GM21367 (cell line): ENCODE measurements around the gene ZDHHC13.

Experiments used
- ATAC-seq: cut with Tn5 transposase; IDR thresholded peaks from one replicate; pipeline ENCODE4 v1.9.1; 2021; ENCODE audit not compliant: unreplicated experiment

ZDHHC13 gene

DNA sequence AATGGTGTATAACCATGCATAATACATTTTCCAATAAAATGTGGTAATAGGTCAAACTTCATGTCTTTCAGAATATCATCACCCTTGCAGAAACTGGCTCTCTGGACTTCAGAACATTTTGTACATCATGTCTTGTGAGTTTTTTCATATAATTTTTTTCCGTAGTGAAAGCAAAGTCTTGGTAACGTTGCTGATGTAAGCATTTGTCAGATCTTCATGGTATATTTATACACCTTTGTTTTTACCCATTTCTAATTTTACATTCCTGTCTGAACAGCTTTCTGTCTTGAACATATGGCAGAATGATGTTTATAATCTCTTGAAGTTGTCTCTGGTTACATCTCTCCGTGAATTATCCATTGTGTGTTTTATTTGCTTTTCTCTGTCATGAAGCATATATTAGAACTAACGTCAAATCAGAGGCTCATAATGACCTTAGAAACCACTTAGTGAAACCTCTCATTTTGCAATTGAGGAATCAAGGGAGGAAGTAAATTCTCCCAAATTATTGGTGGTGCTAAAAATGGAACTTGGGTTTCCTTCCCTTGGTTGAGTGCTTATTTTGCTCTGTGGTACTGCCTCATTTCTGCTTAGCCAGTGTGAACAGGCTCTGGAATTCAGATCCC lies 47.4 kb downstream of the ZDHHC13 start:
- ATAC-seq: no peak

DNA sequence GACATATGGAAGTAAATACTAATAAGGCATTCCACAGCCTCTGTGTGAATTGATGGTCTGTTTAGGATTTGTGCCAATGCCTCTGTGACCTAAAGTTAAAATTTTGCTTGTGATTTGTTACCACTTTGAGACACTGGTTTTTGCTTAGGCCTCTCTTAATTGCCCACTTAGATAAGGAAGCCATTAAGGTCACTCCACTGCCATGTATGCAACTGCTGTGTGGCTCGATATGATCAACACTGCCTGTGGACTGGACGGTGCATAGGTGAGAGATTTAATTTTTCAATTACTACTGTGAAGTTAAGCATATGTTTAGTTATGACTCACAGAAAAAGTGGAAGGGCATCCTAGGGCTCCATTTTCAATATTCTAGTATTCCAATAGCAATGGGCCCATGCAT lies 47.9 kb downstream of the ZDHHC13 start:
- ATAC-seq: no peak

- no peak for ATAC-seq
Measured at GRCh38 chr11:19168090-19168489, 51.1 kb downstream of the ZDHHC13 start.

GRCh38 chr11:19173004-19173689 lies 56.2 kb downstream of the ZDHHC13 start:
- no peak for ATAC-seq

DNA sequence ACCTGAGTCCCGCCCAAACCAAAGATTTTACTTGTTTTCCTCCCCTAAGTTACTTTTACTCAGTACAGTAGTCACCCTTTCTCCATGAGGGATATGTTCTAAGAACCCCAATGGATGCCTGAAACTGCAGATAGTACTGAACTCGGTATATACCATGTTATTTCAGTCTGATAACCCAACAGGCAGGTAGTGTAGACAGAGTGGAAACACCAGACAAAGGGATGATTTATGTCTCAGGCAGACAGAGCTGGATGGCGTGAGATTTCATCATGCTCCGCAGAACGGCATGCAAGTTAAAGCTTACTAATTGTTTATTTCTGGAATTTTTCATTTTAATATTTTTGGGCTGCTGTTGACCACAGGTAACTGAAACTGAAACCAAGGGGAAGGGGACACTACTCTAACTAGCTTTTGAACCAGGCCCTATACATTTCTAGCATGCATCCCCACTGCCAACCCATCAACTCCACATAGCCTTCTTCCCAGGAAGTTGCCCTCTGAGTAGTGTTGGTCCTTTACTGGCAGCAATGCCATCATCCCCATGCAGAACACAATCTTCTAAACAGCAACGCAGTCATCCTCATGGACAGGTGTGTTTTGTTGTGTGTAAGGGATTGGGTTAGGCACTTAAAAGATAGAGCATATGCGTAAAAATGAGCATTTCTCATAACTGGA lies 57.1 kb downstream of the ZDHHC13 start:
- ATAC-seq: no peak

DNA sequence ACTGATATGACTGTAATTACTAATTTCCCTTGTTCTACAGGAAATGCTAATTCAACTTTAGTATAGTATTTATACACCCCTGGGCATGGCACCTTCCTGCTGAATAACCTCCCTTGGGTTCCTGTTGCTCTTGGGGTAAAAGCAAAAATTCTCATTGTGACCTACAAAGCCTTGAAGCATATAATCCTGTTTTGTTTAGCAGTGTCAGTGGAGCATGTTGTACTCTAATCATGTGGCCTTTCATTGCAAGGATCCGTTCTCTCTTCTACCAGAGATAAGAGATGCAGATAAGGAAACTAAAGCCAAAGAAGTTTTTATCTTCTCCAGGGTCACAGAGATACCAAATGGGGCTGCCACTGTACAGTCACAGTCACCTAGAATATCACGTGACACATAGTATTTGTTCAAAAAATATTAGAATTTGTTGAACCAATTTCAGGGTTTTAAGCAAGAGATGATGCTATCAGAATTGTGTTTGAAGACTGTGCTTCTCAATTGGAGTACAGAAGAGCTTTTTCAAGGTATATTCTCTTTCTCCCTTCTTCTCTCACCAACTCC lies 59.7 kb downstream of the ZDHHC13 start:
- no peak for ATAC-seq

DNA sequence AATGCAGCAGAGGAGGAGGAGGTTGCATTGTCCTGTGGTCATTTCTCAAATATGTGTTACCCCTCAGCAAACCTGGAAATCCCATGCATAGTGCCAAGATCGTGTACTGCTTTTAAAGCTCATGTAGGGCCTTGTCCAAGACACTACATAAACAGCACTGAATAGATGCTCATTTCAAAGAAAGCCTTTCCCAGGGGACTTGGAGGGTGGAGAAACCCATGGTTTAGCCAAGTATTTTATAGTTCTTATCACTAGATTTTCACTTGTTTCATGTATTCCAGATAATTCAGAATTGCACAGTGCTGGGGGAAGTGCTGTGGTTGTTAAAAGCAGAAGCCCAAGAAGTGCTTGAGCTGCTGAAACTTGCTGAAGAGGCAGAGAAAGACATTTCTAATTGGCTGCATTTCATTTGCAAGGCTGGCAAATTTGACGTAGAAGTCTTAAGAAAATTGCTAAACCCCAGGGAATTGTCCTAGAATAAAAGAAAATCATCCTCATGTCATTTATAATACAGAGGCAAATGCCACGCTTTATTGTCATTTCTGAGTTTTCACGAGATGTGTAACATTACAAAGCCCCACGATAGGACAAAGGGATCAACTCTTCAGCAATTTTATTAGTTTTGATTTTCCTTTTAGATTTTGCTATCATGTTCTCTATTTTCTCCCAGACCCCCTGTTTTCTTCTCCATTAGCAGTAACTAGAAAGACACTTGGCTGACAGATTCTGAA lies 64.7 kb downstream of the ZDHHC13 start:
- no peak for ATAC-seq

DNA sequence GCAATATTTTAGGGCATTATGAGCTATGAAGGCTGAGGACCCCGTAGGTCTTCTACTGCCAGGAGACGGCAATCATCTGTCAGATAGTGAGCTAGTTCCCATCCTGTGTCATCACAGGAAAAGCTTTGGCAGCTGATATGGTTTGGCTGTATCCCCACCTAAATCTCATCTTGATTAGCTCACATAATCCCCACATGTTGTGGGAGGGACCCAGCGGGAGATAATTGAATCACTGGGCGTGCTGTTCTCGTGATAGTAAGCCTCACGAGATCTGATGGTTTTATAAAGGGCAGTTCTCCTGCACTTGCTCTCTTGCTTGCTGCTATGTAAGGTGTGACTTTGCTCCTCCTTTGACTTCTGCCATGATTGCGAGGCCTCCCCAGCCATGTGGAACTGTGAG lies 66.7 kb downstream of the ZDHHC13 start:
- ATAC-seq: no peak

DNA sequence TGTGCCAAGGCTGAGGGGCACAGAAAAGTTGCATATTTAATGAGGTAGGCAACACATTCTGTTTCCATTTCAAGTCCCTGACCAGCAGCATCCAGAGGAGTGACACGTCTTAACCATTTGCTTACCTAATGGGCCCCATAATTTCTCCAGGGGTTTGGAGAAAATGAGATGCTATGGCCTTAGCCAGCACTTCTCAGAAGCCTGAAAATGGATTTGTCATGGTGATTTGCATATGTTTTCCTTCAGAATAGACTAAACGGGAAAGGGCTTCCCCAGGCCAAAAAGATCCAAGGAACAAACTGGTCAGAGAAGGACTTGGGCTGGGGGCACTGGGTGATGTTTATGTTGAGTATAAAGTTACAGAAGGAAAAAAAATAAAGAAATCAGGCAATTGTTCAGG lies 68.1 kb downstream of the ZDHHC13 start:
- ATAC-seq: no peak

- no peak for ATAC-seq
Measured at GRCh38 chr11:19185516-19186052, 68.6 kb downstream of the ZDHHC13 start.

- ATAC-seq: no peak
Measured at GRCh38 chr11:19187114-19187832, 70.3 kb downstream of the ZDHHC13 start.

- no peak for ATAC-seq
Measured at GRCh38 chr11:19187833-19188258, 70.9 kb downstream of the ZDHHC13 start.

DNA sequence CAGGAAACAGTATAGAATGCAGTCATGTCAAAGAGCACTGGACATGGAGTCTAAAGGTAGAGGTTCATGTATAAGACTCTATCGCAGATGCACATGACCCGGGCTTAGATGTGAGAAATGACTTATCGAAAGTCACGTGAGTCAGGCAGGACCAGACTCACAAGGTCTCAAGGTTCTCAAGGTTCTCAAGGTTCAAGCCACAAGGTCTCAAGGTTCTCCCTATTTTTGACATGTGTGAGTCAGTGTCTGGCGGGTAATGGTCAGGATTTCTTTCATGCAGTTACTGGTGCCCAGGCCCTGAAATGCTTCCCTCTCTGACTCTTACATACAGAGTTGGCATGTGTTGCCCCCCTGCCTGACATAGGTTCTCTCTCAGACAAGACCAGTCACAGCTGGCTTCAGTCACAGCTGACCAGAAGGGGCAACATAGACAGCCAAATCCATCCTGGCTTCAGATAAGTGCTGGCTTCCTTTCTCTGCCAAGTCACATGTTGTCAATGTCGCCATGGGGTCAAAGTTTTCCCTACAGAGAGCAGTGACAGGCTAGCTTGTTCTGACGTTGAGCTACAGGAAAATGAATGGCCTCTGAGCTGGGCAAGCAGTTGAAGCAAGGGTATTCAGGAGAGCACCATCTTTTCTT lies 74.7 kb downstream of the ZDHHC13 start:
- ATAC-seq: no peak

DNA sequence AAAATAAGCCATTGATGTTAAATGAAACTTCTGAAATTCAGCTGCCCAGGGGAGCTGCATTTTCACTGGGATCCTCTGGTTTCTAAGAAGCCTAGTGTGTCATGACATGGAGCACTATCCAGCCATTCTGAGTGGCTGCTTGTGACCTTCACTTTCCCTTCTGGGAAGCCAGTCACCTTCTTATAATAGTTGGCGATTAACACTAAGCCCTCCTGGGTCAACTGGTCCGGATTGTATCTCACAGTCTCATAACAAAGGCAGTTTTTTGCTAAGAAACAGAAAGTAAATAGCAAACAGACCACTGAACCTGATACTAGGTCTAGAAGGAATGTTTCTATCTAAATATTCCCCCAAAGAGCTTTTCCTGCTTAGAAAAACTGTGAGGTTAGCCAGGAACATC lies 76.9 kb downstream of the ZDHHC13 start:
- no peak for ATAC-seq

DNA sequence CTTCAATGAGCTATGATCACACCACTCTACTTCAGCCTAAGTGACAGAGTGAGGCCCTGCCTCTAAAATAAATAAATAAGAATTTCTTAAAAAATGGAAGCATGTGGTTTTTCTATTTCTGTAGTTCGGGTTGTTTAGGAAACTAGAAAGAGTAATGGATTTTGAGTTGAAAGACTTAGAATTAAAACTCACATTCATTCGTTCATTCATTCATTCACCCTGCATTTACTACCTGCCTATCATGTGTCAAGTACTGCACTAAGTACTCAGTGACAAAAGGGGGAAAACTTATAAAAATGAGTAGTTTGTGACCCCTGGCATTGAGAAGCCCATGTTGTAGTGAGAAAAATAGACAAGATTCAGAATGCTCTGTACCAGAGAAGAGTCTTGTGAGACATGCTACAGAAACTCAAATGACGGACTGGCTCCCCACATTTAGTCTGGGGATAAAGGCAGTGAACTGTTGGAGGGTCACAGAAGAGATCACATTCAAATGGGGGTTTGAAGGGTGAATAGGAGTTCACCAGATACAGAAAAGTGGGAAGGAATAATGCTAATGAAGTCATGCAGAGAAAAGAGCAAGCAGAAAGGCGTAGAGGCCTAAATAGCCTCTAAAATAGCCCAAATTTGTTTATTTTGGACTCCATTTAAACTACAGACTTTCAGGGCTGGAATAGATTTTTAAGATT lies 77.8 kb downstream of the ZDHHC13 start:
- ATAC-seq: no peak

- no peak for ATAC-seq
Measured at GRCh38 chr11:19196432-19196831, 79.5 kb downstream of the ZDHHC13 start.

GRCh38 chr11:19199048-19199447 lies 82.1 kb downstream of the ZDHHC13 start:
- ATAC-seq: no peak

DNA sequence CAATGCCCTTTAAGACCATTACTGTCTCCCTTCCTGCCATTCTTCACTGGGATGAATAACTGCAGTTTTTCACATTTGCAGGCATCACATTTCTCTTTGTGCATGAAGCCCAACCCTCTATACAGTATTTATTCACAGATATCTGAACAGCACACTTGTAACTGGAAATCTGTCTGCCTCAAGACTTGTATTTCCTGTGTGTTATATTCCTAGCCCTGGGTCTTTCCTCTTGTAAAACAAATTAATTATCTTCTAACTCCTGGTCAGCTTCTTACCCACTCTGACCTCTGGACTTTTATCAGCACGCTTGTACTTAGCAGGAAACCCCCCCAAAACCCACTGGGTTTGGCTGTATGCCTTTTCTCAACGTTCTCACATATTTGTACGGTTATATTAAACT lies 82.8 kb downstream of the ZDHHC13 start:
- ATAC-seq: no peak

DNA sequence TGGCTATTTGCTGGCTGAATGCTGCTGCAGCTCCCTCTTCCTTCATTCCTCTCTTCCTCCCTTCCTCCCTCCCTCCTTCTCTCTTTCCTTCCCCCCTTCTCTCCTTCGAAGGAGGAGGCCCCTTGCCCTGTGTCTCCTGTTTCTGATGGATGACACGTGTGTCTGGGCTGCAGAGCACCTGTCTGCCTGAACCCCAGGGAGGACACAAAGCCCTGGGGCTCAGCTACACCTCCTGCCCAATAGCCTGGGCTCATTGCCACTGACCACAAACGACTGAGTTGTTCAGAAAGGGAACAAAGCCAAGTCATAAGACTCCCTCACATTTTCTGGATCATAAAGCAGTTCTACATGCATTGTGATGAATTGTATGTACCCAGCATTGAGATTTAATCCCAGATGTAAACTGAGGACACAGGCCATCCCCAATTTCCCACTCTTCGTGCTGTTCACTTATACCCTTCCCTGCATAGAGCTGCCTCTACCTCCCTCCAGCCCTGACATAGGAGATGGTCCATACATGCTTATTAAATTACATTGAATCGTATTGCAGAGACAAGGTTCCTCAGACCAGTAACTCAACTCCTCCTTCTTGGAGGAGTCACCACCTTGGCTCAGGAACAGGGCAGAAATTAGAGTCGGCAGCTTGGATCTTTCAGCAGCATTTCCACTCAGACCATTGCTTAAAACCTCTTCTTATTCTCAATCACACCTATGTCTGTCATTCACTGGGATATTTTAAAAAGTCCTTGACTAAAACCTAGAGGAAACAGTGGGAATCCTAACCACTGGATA lies 83.6 kb downstream of the ZDHHC13 start:
- ATAC-seq: no peak
